ENCODE measurements around the gene BUD31.
A peak's percentile ranks its signal among the peaks of the same experiment; 100 is the strongest.

Gene BUD31

DNA sequence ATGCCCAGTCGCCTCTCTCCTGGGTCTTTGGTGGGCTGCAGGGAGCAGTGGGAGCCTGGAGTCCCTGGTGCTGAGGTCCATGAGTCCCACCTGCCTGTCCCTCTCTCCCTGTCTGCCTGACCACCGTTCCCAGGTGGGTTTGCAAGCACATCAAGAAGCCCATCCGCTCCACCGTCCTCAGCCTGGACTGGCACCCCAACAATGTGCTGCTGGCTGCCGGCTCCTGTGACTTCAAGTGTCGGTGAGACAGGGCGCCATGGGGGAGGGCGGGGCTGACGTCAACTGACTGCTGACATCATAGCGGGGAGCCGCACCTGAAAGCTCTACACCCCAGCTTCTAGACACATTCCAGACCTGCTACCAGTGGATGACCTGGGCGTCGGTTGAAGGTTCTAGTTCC, 19.0 kb upstream of the BUD31 start:
- peaks cover 14 to 18% of the 10 kb centered on the region in 2 experiments for H3K4me1 ChIP-seq (ENCODE audit: control insufficient read depth in 1 of 2, insufficient read depth in 1 of 2, low read depth in 1 of 2, low read length in 1 of 2)
- TF ChIP-seq, protein P1, sequence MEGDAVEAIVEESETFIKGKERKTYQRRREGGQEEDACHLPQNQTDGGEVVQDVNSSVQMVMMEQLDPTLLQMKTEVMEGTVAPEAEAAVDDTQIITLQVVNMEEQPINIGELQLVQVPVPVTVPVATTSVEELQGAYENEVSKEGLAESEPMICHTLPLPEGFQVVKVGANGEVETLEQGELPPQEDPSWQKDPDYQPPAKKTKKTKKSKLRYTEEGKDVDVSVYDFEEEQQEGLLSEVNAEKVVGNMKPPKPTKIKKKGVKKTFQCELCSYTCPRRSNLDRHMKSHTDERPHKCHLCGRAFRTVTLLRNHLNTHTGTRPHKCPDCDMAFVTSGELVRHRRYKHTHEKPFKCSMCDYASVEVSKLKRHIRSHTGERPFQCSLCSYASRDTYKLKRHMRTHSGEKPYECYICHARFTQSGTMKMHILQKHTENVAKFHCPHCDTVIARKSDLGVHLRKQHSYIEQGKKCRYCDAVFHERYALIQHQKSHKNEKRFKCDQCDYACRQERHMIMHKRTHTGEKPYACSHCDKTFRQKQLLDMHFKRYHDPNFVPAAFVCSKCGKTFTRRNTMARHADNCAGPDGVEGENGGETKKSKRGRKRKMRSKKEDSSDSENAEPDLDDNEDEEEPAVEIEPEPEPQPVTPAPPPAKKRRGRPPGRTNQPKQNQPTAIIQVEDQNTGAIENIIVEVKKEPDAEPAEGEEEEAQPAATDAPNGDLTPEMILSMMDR (IDR thresholded peaks at IDR 0.05) = no peak
- H3K9me3 ChIP-seq = no peaks in the 10 kb centered on the region
- H3K27me3 ChIP-seq = no peaks in the 10 kb centered on the region
- no peak overlapping the region for H3K27ac ChIP-seq
- no peak overlapping the region for H3K4me3 ChIP-seq (ENCODE audit: low read depth in 1 of 2, low read length in 1 of 2)
- peaks cover 99% of the 10 kb centered on the region for H3K36me3 ChIP-seq

DNA sequence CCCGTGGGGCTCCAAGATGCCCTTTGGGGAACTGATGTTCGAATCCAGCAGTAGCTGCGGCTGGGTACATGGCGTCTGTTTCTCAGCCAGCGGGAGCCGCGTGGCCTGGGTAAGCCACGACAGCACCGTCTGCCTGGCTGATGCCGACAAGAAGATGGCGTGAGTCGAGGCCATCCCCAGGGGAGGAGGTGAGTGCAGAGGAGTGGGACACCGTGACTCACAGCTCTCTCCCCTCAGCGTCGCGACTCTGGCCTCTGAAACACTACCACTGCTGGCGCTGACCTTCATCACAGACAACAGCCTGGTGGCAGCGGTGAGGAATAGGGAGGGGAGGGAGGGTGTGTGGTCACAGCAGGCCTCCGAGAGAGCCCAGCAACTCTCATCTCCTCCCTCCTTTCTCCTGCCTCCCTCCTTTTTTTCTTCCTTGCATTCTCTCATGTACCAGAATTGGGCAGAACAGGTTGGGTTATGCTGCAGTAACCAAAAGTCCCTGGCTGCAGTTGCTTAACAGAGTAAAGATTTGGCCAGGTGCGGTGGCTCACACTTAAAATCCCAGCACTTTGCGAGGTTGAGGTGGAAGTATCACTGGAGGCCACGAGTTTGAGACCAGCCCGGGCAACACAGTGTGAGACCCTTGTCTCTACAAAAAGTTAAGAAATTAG, 17.7 kb upstream of the BUD31 start:
- Histone ChIP-seq H3K9me3 (no peaks in the 10 kb centered on the region), H3K4me3 (ENCODE audit: low read depth in 1 of 2, low read length in 1 of 2) (no peak overlapping the region), H3K36me3 (peaks cover 100% of the 10 kb centered on the region), H3K27ac (no peak overlapping the region), H3K27me3 (no peaks in the 10 kb centered on the region), H3K4me1 (ENCODE audit: control insufficient read depth in 1 of 2, insufficient read depth in 1 of 2, low read depth in 1 of 2, low read length in 1 of 2) (peaks cover 14% of the 10 kb centered on the region in 2 experiments)
- TF ChIP-seq, protein P1 (IDR thresholded peaks at IDR 0.05) = no peak

DNA sequence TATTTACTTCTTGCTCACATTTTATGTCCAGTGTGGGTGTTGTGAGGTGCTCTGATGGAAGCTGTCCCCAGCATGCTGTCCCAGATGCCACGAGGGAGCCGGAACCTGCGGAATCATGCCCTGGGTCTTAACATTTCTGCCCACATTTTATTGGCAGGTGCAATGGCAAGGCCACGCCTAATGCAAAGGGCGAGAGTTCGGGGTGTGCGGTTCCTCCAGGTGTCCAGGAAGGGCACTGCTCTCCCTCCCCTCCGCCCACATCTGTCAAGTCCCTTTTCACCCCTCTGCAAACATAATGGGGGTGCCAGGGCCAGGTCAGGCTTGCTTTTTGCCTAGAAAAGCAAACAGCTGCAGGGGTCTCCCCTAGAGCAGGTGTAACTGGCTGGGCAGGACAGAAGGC, 16.7 kb upstream of the BUD31 start:
- no peak overlapping the region for H3K4me3 ChIP-seq (ENCODE audit: low read depth in 1 of 2, low read length in 1 of 2)
- peak overlapping the region; percentile 61 for H3K27ac ChIP-seq
- no peaks in the 10 kb centered on the region for H3K27me3 ChIP-seq
- TF ChIP-seq, protein P1 (IDR thresholded peaks at IDR 0.05) = no peak
- H3K4me1 ChIP-seq (ENCODE audit: control insufficient read depth in 1 of 2, insufficient read depth in 1 of 2, low read depth in 1 of 2, low read length in 1 of 2) = peaks cover 14% of the 10 kb centered on the region in 2 experiments
- H3K36me3 ChIP-seq = peaks cover 100% of the 10 kb centered on the region
- H3K9me3 ChIP-seq = no peaks in the 10 kb centered on the region

DNA sequence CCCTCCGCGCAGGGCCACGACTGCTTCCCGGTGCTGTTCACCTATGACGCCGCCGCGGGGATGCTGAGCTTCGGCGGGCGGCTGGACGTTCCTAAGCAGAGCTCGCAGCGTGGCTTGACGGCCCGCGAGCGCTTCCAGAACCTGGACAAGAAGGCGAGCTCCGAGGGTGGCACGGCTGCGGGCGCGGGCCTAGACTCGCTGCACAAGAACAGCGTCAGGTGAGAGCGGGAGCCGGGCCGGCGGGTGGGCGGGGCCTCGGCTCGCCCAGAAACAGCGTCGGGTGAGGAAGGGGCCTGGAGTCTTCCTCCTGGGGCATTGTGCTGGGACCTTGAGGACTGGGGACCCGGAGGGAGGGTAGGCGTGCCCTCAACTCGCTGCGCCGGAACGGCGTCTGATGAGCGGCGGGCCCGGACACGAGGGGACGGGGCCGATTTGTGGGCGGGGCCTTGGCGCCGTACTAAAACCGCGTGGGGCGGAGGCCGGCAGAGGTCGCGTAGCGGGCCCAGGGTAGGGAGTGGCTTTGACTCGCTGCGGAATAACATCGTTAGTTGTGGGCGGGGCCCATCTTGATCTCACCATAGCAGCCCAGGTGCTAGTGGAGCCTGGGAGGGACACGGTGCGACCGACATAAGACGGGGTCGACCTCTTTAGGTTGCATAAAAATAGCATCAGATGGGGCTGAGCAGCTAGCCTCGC, 16.0 kb upstream of the BUD31 start:
- H3K36me3 ChIP-seq = peaks cover 100% of the 10 kb centered on the region
- peak overlapping the region; percentile 61 for H3K27ac ChIP-seq
- no peaks in the 10 kb centered on the region for H3K9me3 ChIP-seq
- H3K27me3 ChIP-seq = no peaks in the 10 kb centered on the region
- TF ChIP-seq, protein P1 (IDR thresholded peaks at IDR 0.05) = no peak
- H3K4me1 ChIP-seq (ENCODE audit: control insufficient read depth in 1 of 2, insufficient read depth in 1 of 2, low read depth in 1 of 2, low read length in 1 of 2) = peaks cover 14% of the 10 kb centered on the region in 2 experiments
- H3K4me3 ChIP-seq (ENCODE audit: low read depth in 1 of 2, low read length in 1 of 2) = peak overlapping the region in 1 of 2 experiments; percentile 24

DNA sequence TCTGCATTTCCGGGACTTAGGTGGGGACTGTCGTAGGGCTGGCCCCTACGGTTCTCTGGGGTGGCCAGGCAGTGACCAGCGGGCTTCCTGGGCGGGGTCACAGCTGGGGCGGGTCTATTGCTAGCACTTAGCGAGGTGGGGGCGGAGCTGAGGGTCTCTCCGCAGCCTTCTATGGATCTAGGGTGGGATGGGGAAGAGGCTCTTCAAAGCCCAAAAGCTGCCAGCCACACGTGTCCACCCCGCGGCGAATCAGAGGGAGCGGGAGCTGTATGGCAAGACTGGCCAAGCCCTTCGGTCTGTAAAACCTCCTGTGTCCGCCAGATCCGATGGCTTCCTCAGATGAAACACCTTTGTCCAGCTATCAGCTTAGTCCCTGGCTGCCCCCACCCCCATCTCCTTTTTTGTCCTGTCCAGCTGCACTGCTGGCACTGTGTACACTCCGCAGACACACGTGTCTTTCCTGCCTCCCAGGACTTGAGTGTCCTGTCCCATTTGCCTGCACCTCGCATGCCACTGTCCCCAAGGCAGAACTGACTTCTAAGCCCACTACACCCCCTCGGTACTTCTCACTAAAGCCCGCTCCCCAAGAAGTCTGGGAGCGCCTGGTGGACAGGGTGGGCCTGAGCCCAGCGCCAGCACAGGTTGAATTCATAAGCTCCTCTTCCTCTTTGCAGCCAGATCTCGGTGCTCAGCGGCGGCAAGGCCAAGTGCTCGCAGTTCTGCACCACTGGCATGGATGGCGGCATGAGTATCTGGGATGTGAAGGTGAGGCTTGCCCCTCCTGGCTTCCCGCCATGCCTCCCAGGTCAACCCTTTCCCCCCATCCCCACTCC, 15.2 kb upstream of the BUD31 start:
- H3K4me3 ChIP-seq (ENCODE audit: low read depth in 1 of 2, low read length in 1 of 2) = no peak overlapping the region
- H3K9me3 ChIP-seq = no peaks in the 10 kb centered on the region
- H3K4me1 ChIP-seq (ENCODE audit: control insufficient read depth in 1 of 2, insufficient read depth in 1 of 2, low read depth in 1 of 2, low read length in 1 of 2) = peaks cover 14% of the 10 kb centered on the region in 2 experiments
- TF ChIP-seq, protein P1 (IDR thresholded peaks at IDR 0.05) = no peak
- H3K27me3 ChIP-seq = no peaks in the 10 kb centered on the region
- peak overlapping the region; percentile 61 for H3K27ac ChIP-seq
- H3K36me3 ChIP-seq = peaks cover 100% of the 10 kb centered on the region
